H1 (cell line): ENCODE results near the gene C5. TPM values are rescaled to one million over a fixed set of nuclear protein-coding genes. Genes with fewer than 3 reads are reported as not detected.

Experiments used
- CTCF ChIA-PET: fragments of 300-600 bp; sonication (Branson Sonifier 250); formaldehyde crosslinking; loops from one replicate; lab custom pipeline; 2021; ENCODE audit not compliant: partially characterized antibody; lab: Charles Lee
- POLR2A ChIA-PET: fragments of 300-600 bp; sonication (Branson Sonifier 250); formaldehyde crosslinking; loops from one replicate; lab custom pipeline; 2021; ENCODE audit warnings: inconsistent platforms; ENCODE audit not compliant: partially characterized antibody; lab: Charles Lee
- DNase-seq, 2 experiments: peaks; one replicate each; pipeline versions ENCODE4 v3.0.0 to v3.0.0-alpha.2; 2010 to 2022; ENCODE audit warnings: low spot score in 2 of 2, low read depth in 1 of 2, mixed read lengths in 1 of 2
- FAIRE-seq: peaks from 2 replicates; lab custom pipeline; 2011; peaks lifted over from hg19 to GRCh38; lab: Jason Lieb, UNC
- H2AFZ ChIP-seq: 2 replicates; pipeline ENCODE4 v1.8.1; 2012; ENCODE audit warnings: low read length, inconsistent platforms
- H2AK5ac ChIP-seq: 2 replicates; pipeline ENCODE4 v1.6.1; 2013; ENCODE audit warnings: low read depth, low read length
- H2BK120ac ChIP-seq: replicated peaks from 2 replicates; pipeline ENCODE3; 2013; ENCODE audit warnings: low read depth, low read length, inconsistent platforms
- H2BK12ac ChIP-seq: 2 replicates; pipeline ENCODE4 v1.6.1; 2013; ENCODE audit warnings: low read depth, low read length
- H2BK15ac ChIP-seq: 2 replicates; pipeline ENCODE4 v1.6.1; 2013; ENCODE audit warnings: low read length
- H2BK20ac ChIP-seq: 2 replicates; pipeline ENCODE4 v1.6.1; 2013; ENCODE audit warnings: low read length
- H2BK5ac ChIP-seq: 2 replicates; pipeline ENCODE4 v1.6.1; 2013; ENCODE audit warnings: low read depth, low read length
- H3K14ac ChIP-seq: 2 replicates; pipeline ENCODE4 v1.6.1; 2013; ENCODE audit warnings: inconsistent platforms; ENCODE audit not compliant: insufficient read length
- H3K18ac ChIP-seq: 2 replicates; pipeline ENCODE4 v1.6.1; 2013; ENCODE audit warnings: low read length; ENCODE audit errors: extremely low read depth
- H3K23ac ChIP-seq: 2 replicates; pipeline ENCODE4 v1.6.1; 2013; ENCODE audit warnings: inconsistent platforms; ENCODE audit not compliant: insufficient read length
- H3K23me2 ChIP-seq: 2 replicates; pipeline ENCODE4 v1.6.1; 2013; ENCODE audit warnings: low read depth, low read length
- H3K27ac ChIP-seq: 2 replicates; pipeline ENCODE4 v1.6.1; 2011; ENCODE audit warnings: low read depth, low read length, inconsistent platforms
- H3K27me3 ChIP-seq, 4 experiments: replicated peaks in 1 of 4; 1 replicate in 1 of 4; 2 replicates in 3 of 4; pipeline versions ENCODE4 v1.6.1 to v1.8.1; 2011 to 2013; ENCODE audit warnings: low read length in 3 of 4, mild to moderate bottlenecking in 3 of 4, inconsistent platforms in 2 of 4, mixed read lengths in 2 of 4, moderate library complexity in 1 of 4; ENCODE audit not compliant: control insufficient read depth in 3 of 4, insufficient read depth in 3 of 4; ENCODE audit errors: extremely low read depth in 1 of 4
- H3K36me3 ChIP-seq, 4 experiments: 2 replicates each; pipeline versions ENCODE4 v1.6.1 to v1.8.1; 2011 to 2013; ENCODE audit warnings: mild to moderate bottlenecking in 4 of 4, low read length in 3 of 4, moderate library complexity in 2 of 4, control low read depth in 1 of 4, inconsistent platforms in 1 of 4; ENCODE audit not compliant: insufficient read depth in 4 of 4, control insufficient read depth in 2 of 4
- H3K4ac ChIP-seq: replicated peaks from 2 replicates; pipeline ENCODE3; 2013; ENCODE audit warnings: low read length, low read depth, mixed read lengths, inconsistent platforms; ENCODE audit not compliant: insufficient read length
- H3K4me1 ChIP-seq, 4 experiments: replicated peaks in 1 of 4; 1 replicate in 1 of 4; 2 replicates in 3 of 4; pipeline versions ENCODE4 v1.6.1 to v1.8.1; 2011 to 2013; ENCODE audit warnings: low read length in 3 of 4, inconsistent platforms in 2 of 4, mixed read lengths in 1 of 4; ENCODE audit not compliant: insufficient read depth in 4 of 4, control insufficient read depth in 3 of 4
- H3K4me2 ChIP-seq, 2 experiments: 2 replicates each; pipeline versions ENCODE4 v1.6.1 to v1.8.1; 2011 to 2013; ENCODE audit warnings: low read depth in 2 of 2, low read length in 2 of 2, control low read depth in 1 of 2, inconsistent platforms in 1 of 2, mild to moderate bottlenecking in 1 of 2; ENCODE audit not compliant: insufficient read depth in 1 of 2
- H3K4me3 ChIP-seq, 4 experiments: fragments of 200-600, 300-600 bp in 1 of 4; sonication (generic), shearing (Covaris generic), sonication (Bioruptor Twin) in 1 of 4; 2 replicates each; pipeline versions ENCODE4 v1.5.1 to v1.8.1; 2011 to 2016; ENCODE audit warnings: low read length in 4 of 4, low read depth in 3 of 4, control low read depth in 2 of 4, inconsistent platforms in 2 of 4, mild to moderate bottlenecking in 2 of 4, mixed read lengths in 1 of 4, moderate library complexity in 1 of 4; ENCODE audit not compliant: insufficient read depth in 2 of 4; ENCODE audit errors: extremely low read depth in 1 of 4
- H3K56ac ChIP-seq: replicated peaks from 2 replicates; pipeline ENCODE3; 2013; ENCODE audit warnings: low read depth, mild to moderate bottlenecking, mixed read lengths, low read length, inconsistent platforms; ENCODE audit not compliant: insufficient read length
- H3K79me1 ChIP-seq: 2 replicates; pipeline ENCODE4 v1.6.1; 2013; ENCODE audit warnings: low read depth, low read length, control low read depth
- H3K79me2 ChIP-seq, 2 experiments: 2 replicates each; pipeline versions ENCODE4 v1.6.1 to v1.8.1; 2012 to 2013; ENCODE audit warnings: low read length in 2 of 2, mild to moderate bottlenecking in 2 of 2, inconsistent platforms in 1 of 2; ENCODE audit not compliant: insufficient read depth in 2 of 2, control insufficient read depth in 1 of 2
- H3K9ac ChIP-seq, 4 experiments: replicated peaks in 1 of 4; 1 replicate in 1 of 4; 2 replicates in 3 of 4; pipeline versions ENCODE4 v1.6.1 to v1.8.1; 2011 to 2013; ENCODE audit warnings: low read depth in 3 of 4, low read length in 3 of 4, control low read depth in 2 of 4, mild to moderate bottlenecking in 2 of 4, moderate library complexity in 2 of 4, inconsistent platforms in 1 of 4; ENCODE audit errors: extremely low read depth in 1 of 4
- H3K9me3 ChIP-seq, 2 experiments: 2 replicates each; pipeline versions ENCODE4 v1.6.1 to v1.8.1; 2012 to 2013; ENCODE audit warnings: mild to moderate bottlenecking in 2 of 2, moderate library complexity in 2 of 2, control low read depth in 1 of 2, inconsistent platforms in 1 of 2, low read depth in 1 of 2, low read length in 1 of 2, mixed read lengths in 1 of 2; ENCODE audit not compliant: insufficient read depth in 2 of 2
- H4K20me1 ChIP-seq, 2 experiments: replicated peaks in 1 of 2; 2 replicates each; pipeline versions ENCODE3 to v1.8.1; 2011 to 2013; ENCODE audit warnings: inconsistent platforms in 2 of 2, low read length in 2 of 2, mild to moderate bottlenecking in 1 of 2; ENCODE audit not compliant: insufficient read depth in 2 of 2, control insufficient read depth in 1 of 2
- H4K5ac ChIP-seq: 2 replicates; pipeline ENCODE4 v1.6.1; 2013; ENCODE audit warnings: low read length, low read depth, mixed read lengths, inconsistent platforms; ENCODE audit not compliant: insufficient read length
- H4K8ac ChIP-seq: 2 replicates; pipeline ENCODE4 v1.8.0; 2013; ENCODE audit warnings: mild to moderate bottlenecking, moderate library complexity, low read length, inconsistent platforms; ENCODE audit not compliant: insufficient read depth; ENCODE audit errors: extremely low read depth
- H4K91ac ChIP-seq: replicated peaks from 2 replicates; pipeline ENCODE3; 2013; ENCODE audit warnings: low read length, mixed read lengths, inconsistent platforms; ENCODE audit not compliant: insufficient read length
- KDM4A ChIP-seq: IDR thresholded peaks from one replicate; pipeline ENCODE4 v1.7.1; 2012; ENCODE audit warnings: low read depth, mild to moderate bottlenecking, moderate library complexity, low read length, inconsistent platforms; ENCODE audit not compliant: severe bottlenecking
- WGBS, 2 experiments: shearing (Covaris generic) in 1 of 2; methylation state at CpG; one replicate each; pipeline versions ENCODE4 v1.1.6 to v1.1.7; 2013 to 2015; ENCODE audit warnings: low lambda C conversion rate in 2 of 2, mixed read lengths in 2 of 2, inconsistent platforms in 1 of 2, low coverage in 1 of 2, missing lambda C conversion rate in 1 of 2; ENCODE audit not compliant: insufficient replicate concordance in 2 of 2, insufficient coverage in 1 of 2, insufficient read length in 1 of 2; ENCODE audit errors: extremely low coverage in 1 of 2, missing lambda C conversion rate in 1 of 2; 5-methylcytosine and 5-hydroxymethylcytosine counted together
- polyA plus RNA-seq, 7 experiments: library from polyadenylated mRNA; depleted of rRNA in 3 of 7; stranded (reverse) in 5 of 7; unstranded in 2 of 7; fragments of >200 nt in 5 of 7; fragments of 200-250 nt in 2 of 7; gene quantifications; 1 replicate in 5 of 7; 2 replicates in 1 of 7; 4 replicates in 1 of 7; pipeline versions ENCODE4 v1.2.1 to v1.2.3, GENCODE V29; 2011 to 2013; ENCODE audit warnings: missing spikeins in 2 of 7, mixed read lengths in 2 of 7
- total RNA-seq: library from RNA; stranded (reverse); fragmentation: NEBNext Ultra II Directional; extraction: Animal tissue kit (Norgen Biotek cat#: 25700); gene quantifications from 2 replicates; pipeline ENCODE4 v1.2.1, GENCODE V29; 2021

C5 gene
- total and polyA plus RNA-seq, 2 of the 8 experiments (the other 6 are each of a cell fraction or from before 2014, with no cell fraction given) = 0.24 to 0.35 TPM

DNA sequence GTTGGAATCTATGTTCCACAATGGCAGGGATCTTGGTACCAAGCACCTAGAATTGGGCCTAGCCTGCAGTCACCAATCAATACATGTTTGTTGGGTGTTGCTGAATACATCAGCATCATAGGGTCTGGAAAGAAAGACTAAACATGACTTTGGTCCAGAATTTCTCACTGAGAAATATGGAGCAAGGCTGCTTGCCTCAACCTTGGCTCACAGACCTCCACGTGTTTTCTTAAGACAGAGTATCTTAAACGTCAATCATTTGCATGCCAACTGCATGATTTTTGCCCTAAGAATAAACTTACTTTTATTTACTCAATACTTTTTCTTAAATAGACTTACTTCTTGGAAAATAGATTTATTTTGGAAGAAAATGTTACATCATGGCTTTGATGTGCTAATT is 100.8 kb downstream of the C5 start:
- H2AFZ ChIP-seq = no peak overlapping the region
- peaks cover 0 to 4% (median 3%) of the 10 kb centered on the region in 4 experiments; a peak in 5 of 7 replicates for H3K4me1 ChIP-seq
- TF ChIP-seq KDM4A = no peak

More for the DNA sequence above, 100.8 kb downstream of the C5 start:
- Histone ChIP-seq H2BK120ac (no peak overlapping the region), H2BK15ac (no peak overlapping the region), H3K79me1 (no peaks in the 10 kb centered on the region), H3K23ac (no peak overlapping the region), H2AK5ac (no peak overlapping the region), H4K8ac (no peak overlapping the region), H4K91ac (no peak overlapping the region), H2BK12ac (no peak overlapping the region), H4K20me1 (no peaks in the 10 kb centered on the region), H3K36me3 (no peaks in the 10 kb centered on the region; a peak in 2 of 8 replicates), H3K56ac (no peak overlapping the region), H3K18ac (no peak overlapping the region), H3K4me2 (no peak overlapping the region), H4K5ac (no peak overlapping the region), H3K9ac (no peak overlapping the region), H2BK20ac (no peak overlapping the region), H3K14ac (no peak overlapping the region), H3K23me2 (no peaks in the 10 kb centered on the region; the same call in 1 of the 2 replicates), H3K27me3 (no peaks in the 10 kb centered on the region), H3K9me3 (no peaks in the 10 kb centered on the region), H3K79me2 (no peaks in the 10 kb centered on the region), H2BK5ac (no peak overlapping the region), H3K4me3 (no peak overlapping the region), H3K4ac (no peak overlapping the region), H3K27ac (no peak overlapping the region)
- POLR2A ChIA-PET = no interaction called here
- no peak for DNase-seq
- 89% methylated on average over 2 of the region's 2 CpGs; no CpG with 5 or more reads in 1 of the 2 experiments for WGBS, 2 experiments
- CTCF ChIA-PET = interaction anchor here (0.6 kb wide), 1 partner anchor 35 kb away, joined by 3 read pairs; no protein-coding TSS in a partner anchor
- FAIRE-seq = no peak
